Heart left ventricle (tissue), 13 donors: ENCODE measurements around the gene CTU2.

Experiments
- POLR2A ChIP-seq, 2 donors: fragments of 450-650 bp; IDR thresholded peaks; one replicate each; pipeline ENCODE4 v1.6.1; 2017; ENCODE audit warnings: antibody characterized with exemption in 2 of 2, mild to moderate bottlenecking in 2 of 2, moderate library complexity in 2 of 2
- TF ChIP-seq, protein P1 (sequence below), 12 donors: fragments of 200-600 bp; sonication (generic) in 4 of 12; IDR thresholded peaks; one replicate each; pipeline versions ENCODE4 v1.5.0 to v1.8.0; 2018 to 2022; ENCODE audit warnings: antibody characterized with exemption in 12 of 12, mild to moderate bottlenecking in 5 of 12
- donor health status: ischemic (EF 13 %, LVEDD 7.1; RV severe dilation, severe dysfunction).
- donor health status: DM: no; HTN: yes; CAD: no.
- donor health status: DM: no; HTN: no; CAD: no.
- donor health status: ischemic (EF 25% LVEDD 6.9; RV normal size, moderate dysfunction).
- donor health status: ischemic (EF 25% LVEDD 5.7; RV mildly dilated, moderate dysfunction).
- donor health status: ischemic (EF 35%, LVEDD 5.7; RV mildly dilated, moderate dysfunction).
- donor health status: nonischemic (EF 11% LVEDD 7.7; RV severe dilation, severe dysfunction).
- donor health status: DM: yes; HTN: yes; CAD: no.
- donor health status: PGD.
- donor health status: ischemic (EF 29% LVEDD 5.4; RV normal size, mild dysfunction).
- donor health status: nonischemic (EF 23%, LVEDD 6.1; RV moderate dilation, normal function).

DNA sequence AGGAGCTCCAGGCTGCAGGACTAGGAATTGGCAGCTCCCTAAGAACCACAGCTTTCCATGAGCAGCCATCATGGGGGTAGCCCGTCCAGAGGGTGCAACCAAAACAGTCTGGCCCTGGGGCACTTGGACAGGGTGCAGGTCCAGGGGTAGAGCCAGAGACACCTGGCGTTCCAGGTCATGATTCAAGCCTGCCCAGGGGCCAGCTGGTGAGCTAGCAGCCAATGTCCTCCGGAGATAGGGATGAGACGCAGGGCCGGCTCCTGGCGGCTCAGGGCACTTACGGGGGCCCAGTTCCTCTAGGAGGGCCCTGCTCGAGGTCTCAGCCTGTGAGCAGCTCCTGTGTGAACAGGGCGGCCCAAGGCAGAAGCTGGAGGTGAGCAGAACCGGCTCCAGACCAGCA is 56.6 kb downstream of the CTU2 start:
- TF ChIP-seq, protein P1, sequence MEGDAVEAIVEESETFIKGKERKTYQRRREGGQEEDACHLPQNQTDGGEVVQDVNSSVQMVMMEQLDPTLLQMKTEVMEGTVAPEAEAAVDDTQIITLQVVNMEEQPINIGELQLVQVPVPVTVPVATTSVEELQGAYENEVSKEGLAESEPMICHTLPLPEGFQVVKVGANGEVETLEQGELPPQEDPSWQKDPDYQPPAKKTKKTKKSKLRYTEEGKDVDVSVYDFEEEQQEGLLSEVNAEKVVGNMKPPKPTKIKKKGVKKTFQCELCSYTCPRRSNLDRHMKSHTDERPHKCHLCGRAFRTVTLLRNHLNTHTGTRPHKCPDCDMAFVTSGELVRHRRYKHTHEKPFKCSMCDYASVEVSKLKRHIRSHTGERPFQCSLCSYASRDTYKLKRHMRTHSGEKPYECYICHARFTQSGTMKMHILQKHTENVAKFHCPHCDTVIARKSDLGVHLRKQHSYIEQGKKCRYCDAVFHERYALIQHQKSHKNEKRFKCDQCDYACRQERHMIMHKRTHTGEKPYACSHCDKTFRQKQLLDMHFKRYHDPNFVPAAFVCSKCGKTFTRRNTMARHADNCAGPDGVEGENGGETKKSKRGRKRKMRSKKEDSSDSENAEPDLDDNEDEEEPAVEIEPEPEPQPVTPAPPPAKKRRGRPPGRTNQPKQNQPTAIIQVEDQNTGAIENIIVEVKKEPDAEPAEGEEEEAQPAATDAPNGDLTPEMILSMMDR (IDR thresholded peaks at IDR 0.05): no peak
- TF ChIP-seq POLR2A (IDR thresholded peaks at IDR 0.05): no peak
